HG03280 (cell line): ENCODE measurements around the gene PPP1CA.

ENCODE experiments used
- ATAC-seq: cut with Tn5 transposase; IDR thresholded peaks from one replicate; pipeline ENCODE4 v1.9.1; 2021; ENCODE audit warnings: mild to moderate bottlenecking, moderate library complexity; ENCODE audit not compliant: unreplicated experiment

The PPP1CA gene

DNA sequence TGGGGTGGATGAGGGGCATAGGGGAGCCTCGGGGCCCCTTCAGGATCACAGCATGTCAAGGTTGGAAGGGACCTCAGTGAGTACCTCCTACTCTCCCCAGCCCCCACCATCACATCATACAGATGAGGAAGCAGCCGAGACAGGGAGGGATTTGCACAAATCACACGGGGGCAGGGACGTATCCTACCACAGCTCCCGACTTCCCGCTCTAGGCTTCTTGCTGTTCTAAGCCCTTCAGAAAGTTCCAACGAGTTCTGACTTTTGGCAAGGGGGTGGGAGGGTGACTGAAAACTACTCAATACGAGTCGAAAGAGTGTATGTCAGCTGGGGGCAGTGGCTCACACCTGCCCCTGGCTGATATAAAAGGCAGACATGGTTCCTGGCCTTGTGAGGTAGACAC is 14.6 kb downstream of the PPP1CA start:
- ATAC-seq: no peak

DNA sequence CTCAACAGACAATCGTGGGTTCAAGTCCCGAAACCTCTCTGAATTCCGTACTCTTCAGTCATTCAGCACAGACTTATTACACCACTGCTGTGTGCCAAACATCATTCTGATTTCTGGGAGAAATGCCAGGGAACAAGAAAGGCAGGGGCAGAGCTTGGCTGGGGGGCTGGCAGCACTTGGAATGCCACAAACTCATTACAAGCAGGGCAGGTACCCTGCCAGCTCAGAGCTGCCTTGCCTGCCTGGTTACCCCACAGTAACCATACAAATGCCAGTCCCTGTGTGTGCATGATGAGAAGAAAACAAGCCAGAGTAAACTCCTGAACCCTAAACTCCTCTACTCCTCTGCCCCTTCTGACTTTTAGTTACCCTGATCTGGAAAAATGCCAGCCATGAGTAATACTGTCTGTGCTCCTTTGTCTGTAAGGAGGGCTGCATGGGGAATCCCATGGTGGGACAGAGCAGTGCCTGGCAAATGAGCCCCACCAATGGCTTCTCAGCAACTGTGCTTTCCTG is 16.7 kb downstream of the PPP1CA start:
- no peak for ATAC-seq

DNA sequence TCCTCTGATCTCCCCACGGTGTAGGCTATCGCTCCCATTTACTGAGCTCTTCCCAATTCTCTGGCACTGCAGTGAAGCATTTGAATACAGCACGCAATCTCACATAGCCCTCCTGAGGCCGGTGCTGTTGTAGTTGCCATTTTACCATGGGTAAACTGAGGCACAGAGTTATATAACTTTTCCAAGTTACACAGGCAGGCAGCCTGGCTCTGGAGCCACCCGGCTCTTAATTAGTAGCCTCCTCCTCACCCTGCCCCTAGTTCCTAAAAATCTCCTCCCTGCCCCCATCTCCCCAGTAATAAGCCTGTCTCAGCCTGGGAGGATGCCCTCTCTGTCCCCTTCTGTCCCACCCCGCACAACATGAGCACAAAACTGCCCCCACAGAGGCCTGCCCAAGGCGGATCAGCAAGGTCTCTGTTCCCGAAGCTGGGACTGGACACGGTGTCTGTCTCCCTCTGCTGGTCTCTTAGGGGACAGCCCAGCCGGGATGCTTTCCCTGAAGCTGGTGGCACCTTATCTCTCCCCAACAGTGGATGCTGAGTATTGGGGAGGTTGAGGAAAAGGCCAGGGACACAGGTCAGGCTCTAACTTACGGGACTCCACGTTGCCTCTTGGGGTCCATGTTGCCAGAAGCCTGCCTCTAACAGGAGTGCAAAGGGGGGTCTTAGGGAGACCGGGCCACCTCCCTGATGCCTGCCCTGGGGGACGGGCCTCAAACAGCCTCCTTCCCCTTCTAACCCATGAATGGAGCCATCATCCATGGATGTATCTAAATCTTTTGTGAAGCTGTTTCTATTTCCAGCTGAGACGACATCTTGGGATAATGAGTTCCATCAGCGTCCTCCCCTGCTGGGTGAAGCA is 19.2 kb downstream of the PPP1CA start:
- ATAC-seq: peak; percentile 53

DNA sequence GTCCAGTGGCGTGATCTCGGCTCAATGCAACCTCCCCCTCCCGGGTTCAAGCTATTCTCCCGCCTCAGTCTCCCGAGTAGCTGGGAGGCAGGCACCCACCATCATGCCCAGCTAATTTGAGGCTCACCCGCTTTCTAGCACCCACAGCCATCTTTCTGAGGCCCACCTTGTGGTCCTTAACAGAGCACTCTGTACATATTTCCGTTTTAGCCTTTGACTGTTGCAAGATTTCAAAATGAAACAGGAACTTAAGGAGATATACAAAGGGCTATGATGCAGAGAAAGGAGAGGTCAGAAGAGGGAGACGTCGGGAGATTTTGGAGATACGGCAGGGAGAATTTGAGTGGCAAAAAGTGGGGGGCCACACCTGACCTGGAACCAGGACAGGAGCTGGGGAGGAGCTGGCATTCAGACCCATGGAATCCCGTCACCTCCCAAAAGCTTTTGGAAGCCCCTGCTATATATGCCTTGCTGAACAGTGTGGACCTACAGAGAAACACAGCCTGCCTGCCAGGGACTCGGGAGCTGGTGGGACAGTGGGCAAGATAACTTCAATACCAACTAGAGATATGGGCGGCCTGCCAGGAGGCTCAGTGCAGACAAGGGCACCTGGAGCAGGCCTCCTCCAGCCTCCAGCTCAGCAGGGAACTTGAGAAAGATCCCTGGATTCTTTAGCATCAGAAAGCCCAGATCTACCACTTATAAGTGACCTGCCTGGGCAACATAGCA is 20.2 kb downstream of the PPP1CA start:
- ATAC-seq: no peak

DNA sequence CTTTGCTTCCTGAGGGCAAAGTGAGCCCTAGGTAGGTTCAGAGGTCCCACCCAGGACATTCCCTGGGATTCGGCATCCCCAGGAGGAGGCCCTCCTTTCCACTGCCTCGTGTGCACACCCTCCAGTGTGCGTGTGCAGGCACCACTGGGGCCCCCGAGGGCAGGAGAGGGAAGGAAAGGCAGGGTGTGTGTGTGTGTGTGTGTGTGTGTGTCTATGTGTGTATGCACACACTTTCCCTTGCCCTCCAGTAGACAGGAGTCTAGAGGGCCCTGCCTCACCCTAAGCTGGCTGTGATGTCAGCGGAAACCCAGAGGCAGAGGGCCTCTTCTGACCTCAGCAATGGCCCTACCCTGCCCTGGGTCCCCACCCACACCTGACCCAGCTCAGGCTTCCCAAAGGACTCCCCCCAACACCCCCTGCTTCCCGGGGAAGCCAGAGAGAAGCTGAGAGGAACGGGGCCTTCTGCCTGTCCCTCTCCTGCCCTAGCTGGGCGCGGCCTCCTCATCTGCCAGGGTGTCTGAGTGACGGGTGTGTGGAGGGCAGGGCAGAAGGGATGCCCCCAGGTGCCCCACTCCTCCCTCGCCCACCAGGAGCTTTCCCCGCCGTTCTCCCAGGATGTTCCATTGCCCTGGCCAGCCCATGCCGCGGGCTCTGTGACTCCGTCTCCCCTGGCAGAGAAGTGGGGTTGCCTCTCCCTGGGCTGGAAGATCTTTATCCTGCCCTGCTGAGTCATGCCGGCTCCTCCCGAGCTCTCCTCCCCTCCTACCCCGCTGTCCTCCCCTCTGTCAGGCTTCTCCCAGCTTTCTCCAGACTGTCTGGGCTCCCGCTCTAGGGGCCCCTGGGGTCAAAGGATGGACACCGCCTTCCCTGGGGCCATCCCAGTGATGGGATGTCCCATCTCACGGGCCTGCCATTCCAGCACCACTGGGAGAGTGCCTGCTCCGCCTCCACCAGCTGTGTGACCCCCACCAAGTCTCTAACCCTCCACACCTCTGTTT is 22.3 kb downstream of the PPP1CA start:
- no peak for ATAC-seq

DNA sequence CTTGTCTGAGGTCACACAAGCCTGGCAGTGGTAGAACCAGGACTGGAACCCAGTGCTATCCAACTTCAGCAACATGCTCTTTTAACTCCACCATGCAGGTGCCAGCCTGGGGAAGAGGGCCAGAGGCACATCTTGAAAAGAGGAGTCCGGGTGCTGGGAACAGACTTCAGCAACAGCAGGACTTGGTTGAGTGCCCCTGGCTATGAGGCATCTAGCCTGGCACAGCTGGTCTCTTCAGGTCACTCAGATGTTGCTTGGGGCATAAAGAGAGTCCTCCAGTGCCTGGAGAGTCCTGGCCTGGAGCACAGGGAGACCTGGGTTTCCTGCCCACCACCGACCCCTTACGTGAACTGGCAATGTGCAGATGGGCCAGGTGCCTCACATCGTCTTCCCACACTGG is 23.1 kb downstream of the PPP1CA start:
- no peak for ATAC-seq

DNA sequence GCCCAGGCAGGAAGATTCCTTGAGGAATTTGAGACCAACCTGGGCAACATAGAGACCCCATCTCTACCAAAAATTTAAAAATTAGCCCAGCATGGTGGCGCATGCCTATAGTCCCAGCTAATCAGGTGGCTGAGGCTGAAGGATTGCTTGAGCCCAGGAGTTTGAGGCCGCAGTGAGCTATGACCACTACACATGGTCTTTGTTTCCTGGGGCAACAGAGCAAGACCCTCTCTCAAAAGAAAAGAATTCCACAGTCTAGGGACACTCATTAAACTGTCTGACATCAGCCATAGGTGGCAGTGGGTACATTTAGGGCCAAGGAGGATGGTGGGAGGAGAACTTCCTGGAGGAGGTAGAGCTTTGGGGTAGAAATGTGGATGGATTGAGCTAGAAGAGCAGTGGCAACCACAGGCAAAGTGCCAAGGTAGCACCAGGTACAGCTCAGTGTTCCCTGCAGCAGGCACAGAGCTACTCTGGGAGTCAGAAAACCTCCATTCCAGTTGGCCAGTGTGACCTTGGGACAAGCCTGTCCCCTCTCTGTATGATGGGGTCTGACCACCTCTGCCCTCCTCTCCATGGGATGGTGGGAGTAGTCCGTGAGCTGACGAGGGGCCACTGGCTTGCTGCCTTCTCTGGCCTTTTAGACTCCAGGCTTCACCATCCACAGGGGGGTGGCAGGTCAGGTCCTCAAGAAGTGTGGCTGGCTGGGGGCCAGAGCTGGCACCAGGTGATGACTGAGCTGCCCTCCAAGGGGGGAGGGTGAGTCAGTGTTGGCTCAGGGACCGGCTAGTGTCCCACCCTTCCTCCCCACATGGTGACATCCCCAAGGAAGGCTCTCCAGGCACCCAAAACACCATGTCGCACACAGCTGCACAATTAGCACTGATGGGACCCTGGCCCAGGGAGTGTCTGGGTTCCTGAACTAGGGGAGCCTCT is 24.5 kb downstream of the PPP1CA start:
- no peak for ATAC-seq

DNA sequence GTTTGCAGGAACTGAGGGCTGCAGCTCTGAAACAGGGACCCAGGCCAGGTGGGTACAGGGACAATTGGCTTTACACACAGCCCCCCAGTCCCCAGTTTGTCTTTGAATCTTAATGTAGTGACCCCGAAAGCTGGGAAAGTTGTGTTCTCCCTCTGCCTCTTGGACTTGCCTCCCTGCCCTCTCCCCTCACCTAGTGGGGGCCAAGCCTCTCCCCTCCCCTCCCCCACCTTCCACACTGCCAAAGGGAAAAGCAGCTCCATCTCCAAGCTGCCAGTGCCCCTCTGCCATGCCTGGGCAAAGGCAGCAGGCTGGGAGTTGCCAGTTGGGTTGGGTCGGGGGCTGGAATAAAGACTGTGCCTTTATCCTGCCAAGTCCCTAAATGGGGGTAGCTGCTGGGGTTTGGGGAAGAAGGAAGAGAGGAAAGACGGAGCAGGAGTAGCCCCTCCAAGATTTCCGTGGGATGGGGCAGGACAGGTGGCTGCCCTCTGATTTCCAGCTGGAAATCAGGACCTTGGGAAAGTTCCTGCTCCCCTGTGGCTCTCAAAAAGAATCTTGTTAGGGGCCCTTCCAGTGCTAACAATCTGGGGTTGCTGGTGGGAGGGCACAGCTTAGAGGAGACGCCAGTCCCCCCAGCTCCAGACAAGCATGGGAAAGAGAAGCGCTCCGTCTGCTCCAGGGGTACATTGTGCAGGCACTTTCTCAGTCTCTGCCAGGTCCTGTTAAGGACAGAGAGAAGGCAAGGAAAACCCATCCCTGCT is 25.4 kb downstream of the PPP1CA start:
- ATAC-seq: no peak

DNA sequence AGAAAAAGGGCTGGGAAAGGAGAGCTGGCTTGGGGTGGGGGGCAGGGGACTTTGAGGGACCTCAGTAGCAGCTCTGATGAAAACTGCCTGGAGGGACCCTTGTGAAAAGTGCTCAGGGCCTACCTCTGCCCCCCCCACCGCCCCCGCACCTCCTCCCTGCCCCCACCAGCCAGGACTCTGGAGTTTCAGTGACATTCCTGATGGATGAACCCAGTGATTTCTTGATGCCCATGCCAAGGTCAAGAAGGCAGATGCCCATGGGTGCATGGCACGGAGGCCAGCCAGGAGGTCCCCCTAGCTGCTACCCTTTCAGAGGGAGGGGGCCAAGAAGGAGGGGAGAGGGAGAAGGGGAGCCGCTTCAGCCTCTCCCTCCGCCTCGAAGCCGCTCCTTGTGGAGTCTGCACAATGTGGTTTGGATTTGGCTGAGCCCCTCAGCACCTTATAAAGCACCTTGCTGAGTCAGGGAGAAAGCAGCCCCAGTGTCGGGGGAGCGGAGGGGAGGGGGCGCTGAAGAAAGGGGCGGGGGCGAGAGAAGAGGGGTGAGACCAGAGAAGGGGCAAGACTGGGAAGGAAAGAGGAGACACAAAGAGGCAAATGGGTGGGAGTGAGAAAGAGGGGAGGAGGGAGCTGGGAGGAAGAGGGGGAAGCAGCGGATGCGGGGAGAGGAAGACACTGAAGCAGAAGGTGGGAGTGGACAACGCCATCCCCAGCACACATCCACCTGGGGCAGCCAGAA is 26.2 kb downstream of the PPP1CA start:
- ATAC-seq: no peak

DNA sequence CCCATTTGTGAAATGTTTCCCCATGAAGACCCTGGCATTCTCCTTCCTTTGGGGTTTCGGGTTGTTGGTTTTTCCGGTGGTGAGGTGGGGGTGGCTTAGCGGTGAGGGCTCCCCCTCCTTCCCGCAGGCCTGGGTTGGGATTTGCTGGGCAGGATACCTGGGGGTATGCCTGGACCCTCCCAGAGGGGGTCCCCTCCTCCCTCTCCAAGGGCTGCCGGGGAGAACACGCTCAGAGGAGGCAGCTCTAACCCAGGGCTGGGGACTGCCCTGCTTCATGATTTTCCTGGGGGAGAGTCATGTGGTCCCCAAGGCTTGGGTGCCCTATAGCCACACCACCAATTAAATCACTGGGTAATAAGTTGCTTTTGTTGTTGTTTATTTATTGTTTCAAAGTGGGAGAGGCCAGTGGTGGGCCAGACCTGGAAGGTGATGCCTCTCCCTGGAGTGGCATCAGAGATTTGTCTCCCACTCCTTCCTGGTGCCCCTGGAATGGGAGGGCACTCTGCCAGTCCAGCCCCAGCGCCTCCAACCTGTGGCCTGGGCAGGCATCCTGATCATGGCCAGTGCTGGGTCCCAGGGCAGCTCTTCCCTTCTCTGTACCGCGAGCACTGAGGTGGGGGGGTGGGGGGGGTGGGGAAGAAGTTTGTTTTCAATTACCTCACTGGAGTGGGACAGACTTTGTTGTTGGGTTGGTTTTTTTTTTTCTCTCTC is 26.9 kb downstream of the PPP1CA start:
- no peak for ATAC-seq

DNA sequence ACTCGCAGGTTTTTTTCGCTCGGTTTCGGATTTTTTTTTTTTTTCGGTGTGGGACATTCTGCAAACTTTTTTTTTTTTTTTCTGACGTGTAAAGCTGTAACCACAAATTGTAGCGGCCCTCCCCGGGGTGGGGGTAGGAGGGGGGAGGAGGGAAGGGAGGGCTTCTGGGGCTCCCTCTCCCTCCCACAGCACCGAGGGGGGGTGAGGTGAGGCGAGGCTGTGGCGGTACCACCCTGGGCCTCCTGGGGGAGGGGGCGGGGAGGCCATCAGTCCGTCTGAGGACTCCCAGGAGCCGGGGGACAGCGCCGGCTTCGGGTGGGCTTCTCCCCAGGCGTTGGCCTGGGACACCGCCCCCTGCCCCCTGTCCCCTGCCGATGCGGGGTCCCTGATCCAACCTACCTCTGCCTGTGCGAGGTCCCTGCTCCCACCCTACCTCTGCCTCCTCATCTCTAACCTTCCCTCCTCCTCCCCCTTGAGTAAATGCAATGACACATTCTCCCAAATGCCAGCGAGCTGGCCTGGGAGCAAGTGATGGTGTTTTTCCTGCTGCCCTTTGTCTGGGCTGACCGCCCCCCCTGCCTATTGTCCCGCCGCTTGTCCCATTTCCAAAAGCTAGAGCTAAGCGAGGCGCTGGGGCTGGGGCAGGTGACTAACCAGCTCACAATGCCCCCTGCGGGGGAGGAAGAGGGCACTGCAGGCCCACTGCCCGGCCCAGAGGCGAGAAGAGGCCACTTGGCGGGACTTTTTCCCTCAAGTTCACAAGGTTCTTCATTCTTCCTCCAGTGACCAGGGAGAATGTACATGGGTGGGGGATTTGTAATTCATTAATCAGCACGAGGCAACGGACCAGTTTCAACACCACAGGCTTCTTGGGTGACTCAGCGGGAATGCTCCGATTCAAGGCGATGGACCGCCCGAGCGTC is 27.7 kb downstream of the PPP1CA start:
- no peak for ATAC-seq

DNA sequence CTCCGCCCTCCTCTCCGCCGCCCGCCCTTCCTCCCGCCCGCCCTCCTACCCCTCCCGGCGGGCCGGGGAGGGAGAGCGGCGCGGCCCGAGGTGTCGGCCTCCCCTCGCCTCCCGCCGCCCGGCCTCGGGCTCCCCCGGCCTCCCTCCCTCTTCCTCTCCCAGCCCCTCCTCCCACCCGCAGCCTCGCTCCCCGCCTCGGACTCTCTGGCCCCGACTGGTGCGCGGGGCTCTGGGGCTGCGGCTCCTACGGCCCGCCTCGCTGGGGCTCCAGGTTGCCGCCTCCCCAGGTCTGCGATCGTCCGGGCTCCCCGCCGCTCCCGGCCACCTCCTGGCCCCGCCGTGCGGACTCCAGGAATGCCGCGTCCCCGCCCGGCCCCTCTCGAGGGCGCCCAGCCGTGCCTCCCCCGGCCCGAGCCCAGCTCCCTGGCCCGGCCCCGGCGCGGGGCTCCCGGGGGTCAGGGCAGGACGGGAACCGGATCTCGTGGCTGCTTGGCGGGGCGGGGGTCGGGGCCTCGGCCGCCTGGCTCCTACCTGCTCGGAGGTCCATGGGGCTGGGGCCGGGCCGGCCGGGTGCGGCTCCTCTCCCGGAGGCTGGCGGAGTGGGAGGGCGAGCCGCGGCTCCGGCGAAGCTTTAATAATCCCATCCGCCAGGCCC is 28.5 kb downstream of the PPP1CA start, which contains the start of gene CLCF1:
TSS of gene CLCF1 (minus strand) at position 606 of the 655 bp plus-strand sequence. CDS start at position 547, 59 bp downstream.
- ATAC-seq: no peak

DNA sequence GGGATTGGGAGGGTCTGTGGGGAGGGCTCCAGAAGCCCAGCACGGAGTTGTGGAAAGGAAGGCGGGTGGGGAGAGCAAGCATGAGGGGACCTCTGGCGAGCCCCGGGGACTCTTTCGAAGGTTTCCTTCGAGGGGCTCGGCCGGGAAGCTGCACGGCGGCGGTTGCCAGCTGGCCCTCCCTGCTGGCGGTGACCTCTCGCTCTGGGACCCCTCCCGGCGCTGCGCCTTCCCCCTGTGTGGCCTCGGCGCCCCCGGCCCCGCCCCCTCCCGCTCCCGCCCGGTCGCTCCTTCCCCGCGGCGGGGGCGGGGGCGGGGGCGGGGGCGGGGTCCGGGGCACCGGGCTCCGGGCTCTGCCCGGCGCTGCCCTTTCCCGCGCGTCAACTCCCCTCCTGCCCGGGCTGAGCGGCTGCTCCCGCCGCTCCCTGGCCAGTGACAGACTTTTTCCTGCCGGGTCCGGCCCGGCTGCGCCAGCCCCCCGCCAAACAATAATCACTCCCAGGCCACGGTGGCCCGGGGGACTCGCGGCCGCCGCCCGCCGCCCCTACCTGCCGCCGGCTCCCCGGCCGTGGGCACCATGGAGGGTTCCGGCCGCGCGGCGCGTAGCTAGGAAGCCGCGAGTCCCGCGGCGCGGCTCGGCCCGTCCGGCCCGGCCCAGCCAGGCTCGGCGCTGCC is 29.2 kb downstream of the PPP1CA start:
- ATAC-seq: no peak

DNA sequence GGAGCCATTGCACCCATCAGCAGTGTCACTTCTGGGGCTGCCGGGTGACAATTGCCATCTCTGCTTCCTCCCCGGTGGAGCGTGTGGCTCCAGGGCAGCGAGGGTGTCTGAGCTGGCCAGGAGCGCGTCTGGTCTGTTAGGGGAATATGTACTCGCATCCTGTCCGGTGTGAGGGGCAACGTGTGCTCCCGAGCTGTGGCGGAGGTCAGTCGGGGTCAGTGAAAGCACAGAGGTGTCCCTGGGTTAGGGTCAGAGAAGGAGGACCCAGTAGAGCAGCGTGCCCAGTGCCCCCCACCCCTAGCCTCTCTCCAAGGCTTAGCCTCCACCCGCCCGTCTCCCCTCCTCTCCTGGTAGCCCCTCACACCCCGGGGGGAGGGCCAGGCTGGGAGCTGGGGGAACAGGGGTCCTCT is 29.7 kb downstream of the PPP1CA start:
- no peak for ATAC-seq

DNA sequence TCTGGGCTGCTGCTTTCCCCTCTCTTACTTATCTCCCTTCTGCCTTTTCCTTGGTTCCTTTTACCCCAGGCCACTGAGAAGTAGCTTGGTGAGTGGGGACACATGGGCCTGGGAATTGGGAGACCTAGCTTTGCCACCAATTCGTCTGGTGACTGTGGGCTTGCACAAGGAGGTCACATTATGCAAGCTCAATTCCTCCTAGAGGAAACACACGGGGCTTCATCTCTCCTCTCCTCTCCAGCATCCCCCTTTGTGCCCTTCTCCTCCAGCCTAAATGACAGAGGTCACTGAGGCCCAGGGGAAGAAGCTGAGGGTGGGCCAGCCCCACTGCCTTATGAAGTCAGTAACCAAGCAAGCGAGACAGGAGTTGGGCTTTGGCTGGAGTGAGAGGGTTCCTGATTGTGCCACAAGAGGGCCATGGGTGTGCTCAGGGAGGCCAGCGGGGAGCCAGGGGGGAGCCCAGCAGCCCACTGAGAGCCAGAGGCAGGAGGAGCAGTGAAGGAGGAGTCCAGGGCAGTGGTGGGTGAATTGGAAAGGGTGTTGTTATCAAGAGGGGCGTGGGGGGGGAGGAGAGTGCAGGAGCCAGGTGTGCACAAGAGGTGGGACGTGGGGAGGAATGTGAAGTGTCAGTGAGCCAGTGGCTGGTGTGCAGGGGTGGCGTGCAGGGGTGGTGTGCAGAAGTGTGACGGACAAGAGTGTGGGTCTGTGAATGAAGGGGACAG is 30.3 kb downstream of the PPP1CA start:
- ATAC-seq: no peak
